Gastroesophageal sphincter (tissue), 4 donors: Measurements from ENCODE around the gene GFI1. TPM values are rescaled to one million over a fixed set of nuclear protein-coding genes. Genes with fewer than 3 reads are reported as not detected.
"Not testable (repeated sequence)": the region's sequence is repeated elsewhere in the genome, so short reads cannot be mapped to it uniquely, and the experiment has no call there.

Source experiments
- ATAC-seq: fragments of 150-250 bp; one replicate; pipeline ENCODE4 v1.9.1; 2016; ENCODE audit warnings: mild to moderate bottlenecking, moderate library complexity
- H3K27ac ChIP-seq, 4 donors: fragments of 200-600 bp; sonication (generic) in 3 of 4; 1 replicate in 3 of 4; 2 replicates in 1 of 4; pipeline ENCODE4 v1.5.1; 2016 to 2019
- H3K27me3 ChIP-seq: fragments of 200-600 bp; sonication (generic); one replicate; pipeline ENCODE4 v1.5.1; 2019
- H3K36me3 ChIP-seq, 2 donors: fragments of 200-600 bp; sonication (generic); one replicate each; pipeline ENCODE4 v1.5.1; 2019; ENCODE audit warnings: control low read depth in 1 of 2
- H3K4me1 ChIP-seq, 3 donors: fragments of 200-600 bp; sonication (generic); 1 replicate in 2 of 3; 2 replicates in 1 of 3; pipeline ENCODE4 v1.5.1; 2016 to 2019; ENCODE audit warnings: control low read depth in 2 of 3
- H3K4me3 ChIP-seq, 2 donors: fragments of 200-600 bp; sonication (generic); one replicate each; pipeline ENCODE4 v1.5.1; 2019; ENCODE audit warnings: mild to moderate bottlenecking in 1 of 2, moderate library complexity in 1 of 2
- H3K9me3 ChIP-seq, 3 donors: fragments of 200-600 bp; sonication (generic); one replicate each; pipeline ENCODE4 v1.5.1; 2017 to 2019; ENCODE audit warnings: control low read depth in 2 of 3
- CTCF ChIP-seq, 4 experiments: fragments of 200-600 bp in 2 of 4; fragments of 450-650 bp in 2 of 4; sonication (generic) in 1 of 4; IDR thresholded peaks; one replicate each; pipeline ENCODE4 v1.5.1; 2017 to 2019; ENCODE audit warnings: antibody characterized with exemption in 4 of 4, mild to moderate bottlenecking in 2 of 4, moderate library complexity in 2 of 4
- EP300 ChIP-seq: sonication (generic); formaldehyde crosslinking; IDR thresholded peaks from one replicate; pipeline ENCODE4 v1.6.1; 2017; ENCODE audit warnings: antibody characterized with exemption, mild to moderate bottlenecking
- POLR2A ChIP-seq, 2 donors: fragments of 450-650 bp; IDR thresholded peaks; one replicate each; pipeline ENCODE4 v1.6.1; 2017; ENCODE audit warnings: antibody characterized with exemption in 2 of 2, mild to moderate bottlenecking in 2 of 2, moderate library complexity in 1 of 2
- POLR2AphosphoS5 ChIP-seq: sonication (generic); formaldehyde crosslinking; IDR thresholded peaks from one replicate; pipeline ENCODE4 v1.6.1; 2017; ENCODE audit warnings: antibody characterized with exemption
- WGBS, 2 donors: methylation state at CpG; one replicate each; pipeline ENCODE4 v1.1.5; 2018; ENCODE audit warnings: low coverage in 1 of 2; 5-methylcytosine and 5-hydroxymethylcytosine counted together
- total RNA-seq, 4 donors: library from RNA; depleted of rRNA; stranded (reverse); fragments of >200 nt; gene quantifications; one replicate each; pipeline ENCODE4 v1.1.0, GENCODE V29; 2016

The GFI1 gene
- total RNA-seq: under 1 TPM in 3 of 4 donors, not detected in 1; 0.27 to 0.94 (median 0.59) TPM

GRCh38 chr1:92486251-92487077 lies at the start of gene GFI1:
TSS of gene GFI1 (minus strand) at chr1:92486925. CDS start at chr1:92483487, 3,438 bp downstream.
- Histone ChIP-seq H3K27ac (peak within 1 kb of the TSS in 1 of 4 donors; percentile 19), H3K4me3 (peak within 1 kb of the TSS; percentile 2 to 53), H3K4me1 (peaks cover 0 to 56% (median 51%) of the 10 kb centered on the region in 3 donors), H3K9me3 (no peaks in the 10 kb centered on the region), H3K27me3 (peaks cover 83% of the 10 kb centered on the region), H3K36me3 (no peaks in the 10 kb centered on the region)
- TF ChIP-seq EP300: no peak
- TF ChIP-seq POLR2AphosphoS5: no peak
- no peak for TF ChIP-seq CTCF (IDR thresholded peaks at IDR 0.05)
- TF ChIP-seq POLR2A (IDR thresholded peaks at IDR 0.05): no peak
- ATAC-seq: no peak
- 0 to 2% methylated on average over 11 to 13 of the region's 77 CpGs for WGBS, 2 donors

- not testable (repeated sequence) for H3K36me3 ChIP-seq, H3K4me1 ChIP-seq, H3K4me3 ChIP-seq, ATAC-seq, H3K9me3 ChIP-seq, H3K27ac ChIP-seq, H3K27me3 ChIP-seq
- 94 to 100% methylated on average over 3 to 4 of the region's 4 CpGs for WGBS, 2 donors
These were observed 45.6 kb upstream of the GFI1 start for GRCh38 chr1:92532371-92532770.

GRCh38 chr1:92531939-92532338 lies 45.2 kb upstream of the GFI1 start:
- H3K4me3 ChIP-seq, H3K27me3 ChIP-seq, H3K36me3 ChIP-seq, H3K9me3 ChIP-seq, H3K4me1 ChIP-seq, ATAC-seq, H3K27ac ChIP-seq: not testable (repeated sequence)
- 87 to 88% methylated on average over 3 of the region's 3 CpGs for WGBS, 2 donors

GRCh38 chr1:92527670-92528069 lies 40.9 kb upstream of the GFI1 start:
- peaks cover 0 to 10% of the 10 kb centered on the region in 2 donors for H3K36me3 ChIP-seq

GRCh38 chr1:92524944-92525590 lies 38.3 kb upstream of the GFI1 start:
- peaks cover 0 to 11% of the 10 kb centered on the region in 2 donors for H3K36me3 ChIP-seq
- H3K4me1 ChIP-seq, H3K27me3 ChIP-seq, ATAC-seq, H3K27ac ChIP-seq, H3K4me3 ChIP-seq, H3K9me3 ChIP-seq: not testable (repeated sequence)
- 87 to 97% methylated on average over 5 to 9 of the region's 9 CpGs for WGBS, 2 donors

More at GRCh38 chr1:92527670-92528069, 40.9 kb upstream of the GFI1 start:
- H3K27me3 ChIP-seq: no peaks in the 10 kb centered on the region
- WGBS, 2 donors: 93 to 100% methylated on average over 2 of the region's 2 CpGs
- no peak overlapping the region for H3K27ac ChIP-seq
- TF ChIP-seq CTCF (IDR thresholded peaks at IDR 0.05) (no peak), EP300 (no peak), POLR2AphosphoS5 (no peak), POLR2A (IDR thresholded peaks at IDR 0.05) (no peak)
- H3K4me1 ChIP-seq: no peaks in the 10 kb centered on the region
- H3K9me3 ChIP-seq: no peaks in the 10 kb centered on the region
- ATAC-seq: no peak
- H3K4me3 ChIP-seq: no peak overlapping the region

GRCh38 chr1:92519043-92519442 lies 32.3 kb upstream of the GFI1 start:
- Histone ChIP-seq H3K27me3 (no peaks in the 10 kb centered on the region), H3K4me3 (no peak overlapping the region), H3K4me1 (no peaks in the 10 kb centered on the region), H3K9me3 (no peaks in the 10 kb centered on the region), H3K36me3 (peaks cover 0 to 8% of the 10 kb centered on the region in 2 donors), H3K27ac (no peak overlapping the region)
- TF ChIP-seq POLR2A (IDR thresholded peaks at IDR 0.05): no peak
- no peak for TF ChIP-seq CTCF (IDR thresholded peaks at IDR 0.05)
- no peak for TF ChIP-seq EP300
- TF ChIP-seq POLR2AphosphoS5: no peak
- 69 to 93% methylated on average over 2 of the region's 2 CpGs for WGBS, 2 donors
- no peak for ATAC-seq
